Dermis blood vessel endothelial cell (primary cell): ENCODE results near the gene VWA5B2. TPM values are rescaled to one million over a fixed set of nuclear protein-coding genes. Genes with fewer than 3 reads are reported as not detected.

Experiments
- DNase-seq: peaks from one replicate; pipeline ENCODE4 v3.0.0; 2010
- total RNA-seq: library from RNA; depleted of rRNA; stranded (reverse); fragments of >200 nt; gene quantifications from 2 replicates; pipeline ENCODE4 v1.2.3, GENCODE V29; 2014

Gene VWA5B2
- 0.05 and 0.17 TPM in 2 replicates for total RNA-seq

DNA sequence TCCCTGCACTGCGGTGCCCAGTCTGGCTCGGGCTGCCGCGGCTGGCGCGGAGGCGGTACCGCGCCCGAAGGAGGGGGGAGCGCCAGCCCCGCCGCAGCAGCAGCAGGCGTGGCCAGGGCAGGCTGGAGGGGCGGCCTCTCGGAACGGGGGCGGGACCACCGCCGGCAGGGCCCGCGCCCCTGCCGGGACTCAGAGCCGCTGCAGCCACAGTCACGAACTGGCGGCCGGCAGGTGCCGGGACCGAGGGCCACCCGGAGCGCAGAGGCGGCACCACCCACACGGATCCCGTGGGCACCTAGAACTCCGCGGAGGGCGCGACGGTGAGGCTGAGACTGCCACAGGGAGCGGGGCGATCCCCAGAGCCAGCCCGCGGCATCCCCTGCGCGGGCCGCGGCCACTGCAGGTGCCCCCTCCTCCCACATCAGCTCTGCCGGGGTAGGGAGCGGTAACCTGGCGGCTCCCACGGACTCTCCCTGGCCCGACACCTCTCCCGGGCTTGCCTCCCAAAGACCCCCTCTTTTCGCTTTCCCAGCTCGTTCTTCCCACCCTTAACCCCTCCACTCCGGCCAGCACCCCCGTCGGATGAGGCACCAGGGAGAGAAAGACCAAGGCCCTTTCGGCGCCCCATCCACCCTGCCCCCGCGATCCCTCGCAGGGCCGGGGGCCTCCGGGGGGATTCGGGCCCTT lies at the start of gene VWA5B2:
VWA5B2 (plus strand) TSS at position 192 of the 687 bp plus-strand sequence. CDS start 944 bp downstream, outside the sequence.
- peak; percentile 64 for DNase-seq

DNA sequence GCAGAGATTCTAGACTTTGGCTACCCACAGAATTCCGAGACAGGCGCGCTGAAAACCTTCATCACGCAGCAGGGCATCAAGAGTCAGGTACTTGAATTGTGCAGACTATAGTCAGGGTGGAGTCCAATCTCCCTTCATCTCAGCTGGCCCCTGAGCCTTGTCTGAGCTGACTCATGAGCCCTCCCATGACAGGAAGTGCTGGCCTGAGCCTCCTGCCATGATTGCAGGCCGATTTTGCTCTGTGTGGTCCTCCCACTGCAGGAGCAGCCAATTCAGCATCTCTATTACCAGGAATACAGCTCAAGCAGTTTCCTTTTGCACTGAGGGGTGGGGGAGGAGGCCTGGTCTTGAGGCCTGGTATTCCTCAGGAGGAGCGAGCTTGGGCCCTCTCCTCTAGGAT lies 49.2 kb upstream of the VWA5B2 start:
- DNase-seq, result peak; percentile 72

GRCh38 chr3:184181596-184181995 lies 47.8 kb upstream of the VWA5B2 start:
- no peak for DNase-seq

- no peak for DNase-seq
Observed at GRCh38 chr3:184183679-184184078, 45.7 kb upstream of the VWA5B2 start.

DNA sequence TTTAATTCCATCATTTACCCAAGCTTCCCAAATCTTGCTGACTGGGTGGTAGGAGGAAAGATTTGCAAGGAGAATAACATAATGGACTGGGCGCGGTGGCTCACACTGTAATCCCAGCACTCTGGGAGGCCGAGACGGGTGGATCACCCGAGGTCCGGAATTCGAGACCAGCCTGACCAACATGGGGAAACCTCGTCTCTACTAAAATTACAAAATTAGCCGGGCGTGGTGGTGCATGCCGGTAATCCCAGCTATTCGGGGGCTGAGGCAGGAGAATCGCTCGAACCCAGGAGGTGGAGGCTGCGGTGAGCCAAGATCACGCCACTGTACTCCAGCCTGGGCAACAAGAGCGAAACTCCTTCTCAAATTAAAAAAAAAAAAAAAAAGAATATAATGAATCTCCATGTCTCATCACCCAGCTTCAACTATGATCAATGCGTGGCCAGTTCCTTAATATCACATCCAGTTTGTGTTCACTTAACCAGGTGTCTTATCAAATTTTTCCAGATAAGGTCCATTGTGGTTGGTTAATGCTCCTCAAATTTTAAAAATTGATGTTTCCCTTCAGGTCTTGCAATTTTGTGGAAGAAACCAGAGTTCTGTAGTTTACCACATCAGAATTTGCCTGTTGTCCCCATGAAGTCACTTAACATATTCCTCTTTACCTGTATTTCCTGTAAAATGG lies 44.7 kb upstream of the VWA5B2 start:
- DNase-seq, result no peak

DNA sequence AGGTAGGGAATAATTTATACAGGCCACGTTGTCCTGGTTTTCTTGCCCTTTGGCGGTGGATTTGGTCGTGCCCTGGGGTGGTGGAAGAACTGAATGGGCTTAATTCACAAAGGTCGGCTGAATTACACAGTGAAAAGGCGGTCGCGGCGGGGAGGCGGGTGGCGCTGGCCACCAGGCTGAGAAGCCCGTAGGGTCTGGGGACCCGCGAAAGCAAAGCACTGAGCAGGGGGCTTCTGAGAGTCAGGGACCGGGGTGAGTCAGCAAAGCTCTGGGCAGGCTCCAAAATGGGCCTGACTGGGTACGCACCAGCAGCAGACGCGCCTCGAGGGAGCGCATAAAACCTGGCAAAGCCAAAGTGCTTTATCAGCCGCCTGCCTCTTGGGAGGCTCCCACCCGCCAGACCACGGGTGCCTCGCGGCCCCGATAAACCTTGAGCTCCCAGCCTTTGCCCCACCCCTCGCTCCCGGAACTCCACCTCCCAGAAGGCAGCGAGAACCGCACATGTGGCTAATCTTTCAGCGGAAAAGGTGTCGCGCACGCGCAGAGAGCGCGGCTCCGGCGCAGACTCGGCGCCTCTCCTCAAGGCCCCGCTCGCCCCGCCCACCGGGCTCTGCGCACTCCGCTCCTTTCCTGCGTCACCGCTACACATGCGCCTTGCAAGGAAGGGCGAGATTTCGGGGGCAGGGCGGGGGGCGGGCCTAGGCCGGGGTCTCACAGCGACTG lies 43.8 kb upstream of the VWA5B2 start:
- DNase-seq, result peak; percentile 100

DNA sequence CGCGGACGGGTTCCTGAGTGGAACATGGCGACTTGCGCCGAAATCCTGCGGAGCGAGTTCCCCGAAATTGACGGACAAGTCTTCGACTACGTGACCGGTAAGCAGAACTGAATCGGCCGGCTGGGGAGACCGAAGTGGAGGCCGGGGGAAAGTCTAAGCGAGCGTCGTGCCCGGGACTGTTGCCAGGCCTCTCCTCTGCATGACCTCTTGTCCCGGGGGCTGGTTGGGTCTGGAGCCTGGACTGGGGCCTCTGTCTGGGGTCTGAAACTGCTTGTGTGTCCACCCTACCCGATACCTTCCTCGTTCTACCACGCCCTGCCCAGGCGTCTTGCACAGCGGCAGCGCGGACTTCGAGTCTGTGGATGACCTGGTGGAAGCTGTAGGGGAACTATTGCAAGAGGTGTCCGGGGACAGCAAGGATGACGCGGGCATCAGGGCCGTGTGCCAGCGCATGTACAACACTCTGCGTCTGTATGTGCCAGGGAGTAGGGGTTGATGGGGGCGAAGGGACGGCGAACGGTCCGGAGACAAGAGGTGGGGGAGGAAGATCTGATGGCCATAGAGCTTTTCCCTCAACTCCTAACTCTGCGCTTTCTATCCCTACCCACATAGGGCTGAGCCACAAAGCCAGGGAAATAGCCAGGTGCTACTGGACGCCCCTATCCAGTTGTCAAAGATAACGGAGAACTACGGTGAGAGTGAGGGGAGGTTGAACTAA lies 43.0 kb upstream of the VWA5B2 start, which contains the start of gene ABCF3:
ABCF3 (plus strand) TSS at position 16 of the 718 bp plus-strand sequence; CDS start at position 25, 9 bp downstream.
- DNase-seq, result peak; percentile 56

DNA sequence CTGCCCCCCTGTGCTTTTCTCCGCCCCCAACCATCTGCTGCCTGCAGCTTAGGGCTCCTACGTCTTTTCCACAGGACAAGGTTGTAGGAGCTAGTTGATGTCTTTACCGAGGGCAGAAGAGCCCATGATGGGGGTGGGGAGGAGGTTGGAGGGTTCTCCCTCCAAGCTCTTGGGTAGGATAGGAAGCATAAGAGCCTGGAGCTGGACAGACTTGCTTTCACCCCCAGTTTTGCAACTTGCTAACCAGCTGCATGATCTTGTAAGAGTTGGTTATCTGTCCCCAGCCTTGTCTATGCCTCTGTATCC lies 42.5 kb upstream of the VWA5B2 start:
- peak; percentile 13 for DNase-seq

DNA sequence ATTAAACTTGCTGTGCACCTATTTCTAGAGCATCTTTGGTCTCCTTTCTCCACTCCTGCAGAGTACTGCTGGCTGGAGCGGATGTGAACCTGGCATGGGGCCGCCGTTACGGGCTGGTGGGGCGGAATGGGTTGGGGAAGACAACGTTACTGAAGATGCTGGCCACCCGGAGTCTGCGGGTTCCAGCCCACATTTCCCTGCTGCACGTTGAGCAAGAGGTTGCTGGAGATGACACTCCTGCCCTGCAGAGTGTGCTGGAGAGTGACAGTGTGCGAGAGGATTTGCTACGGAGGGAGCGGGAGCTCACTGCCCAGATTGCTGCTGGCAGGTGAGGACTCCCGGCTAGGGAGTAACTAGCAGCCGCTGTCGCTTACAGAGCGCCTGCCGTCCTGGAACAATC lies 41.3 kb upstream of the VWA5B2 start:
- no peak for DNase-seq

- DNase-seq, result no peak
Observed at GRCh38 chr3:184189421-184189820, 40.0 kb upstream of the VWA5B2 start.

- DNase-seq, result no peak
Observed at GRCh38 chr3:184192889-184193288, 36.5 kb upstream of the VWA5B2 start.

- no peak for DNase-seq
Observed at GRCh38 chr3:184193991-184194539, 35.3 kb upstream of the VWA5B2 start.

DNA sequence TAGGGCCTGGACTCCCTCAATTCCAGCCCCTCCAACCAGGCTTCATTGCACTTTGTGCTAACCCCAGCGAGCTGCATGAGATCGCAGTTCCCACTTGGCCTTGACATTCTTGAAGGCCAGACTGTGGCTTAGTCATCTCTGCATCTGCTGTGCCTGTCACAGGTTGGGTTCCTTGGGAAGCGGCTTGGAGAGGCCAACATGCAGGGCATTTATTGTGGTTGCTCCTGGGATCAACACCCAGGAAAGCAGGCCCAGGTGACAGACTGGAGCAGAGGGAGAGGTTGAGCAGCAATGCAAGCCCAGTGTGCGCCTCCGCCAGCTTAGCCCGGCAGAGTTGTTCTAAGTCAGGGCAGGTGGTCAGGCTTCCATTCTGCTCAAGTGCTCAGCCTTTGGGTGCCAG lies 32.8 kb upstream of the VWA5B2 start:
- DNase-seq, result no peak

- no peak for DNase-seq
Observed at GRCh38 chr3:184198509-184198908, 30.9 kb upstream of the VWA5B2 start.

DNA sequence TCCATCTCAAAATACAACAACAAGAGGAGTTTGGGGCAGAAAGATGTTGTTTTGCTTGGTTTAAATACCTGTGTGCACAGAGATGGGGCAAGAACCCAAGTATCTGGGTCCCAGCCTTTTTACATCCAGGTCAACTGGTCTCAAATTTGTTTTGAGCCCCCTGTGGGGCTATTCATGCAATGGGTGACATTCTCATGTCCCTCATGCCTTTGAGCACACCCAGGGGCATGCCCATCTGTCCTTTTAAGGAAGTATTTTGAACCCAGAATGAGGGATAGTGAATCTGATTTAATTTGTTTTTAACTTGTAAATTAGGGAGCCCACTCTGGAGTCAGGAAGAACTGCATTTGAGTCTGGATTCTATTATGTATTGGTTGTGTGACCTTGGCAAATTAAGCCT lies 28.6 kb upstream of the VWA5B2 start:
- DNase-seq, result no peak

- DNase-seq, result no peak
Observed at GRCh38 chr3:184203526-184203925, 25.9 kb upstream of the VWA5B2 start.

GRCh38 chr3:184209146-184209923 lies 20.1 kb upstream of the VWA5B2 start:
- DNase-seq, result no peak

- no peak for DNase-seq
Observed at GRCh38 chr3:184211297-184211696, 18.1 kb upstream of the VWA5B2 start.

GRCh38 chr3:184211718-184212117 lies 17.7 kb upstream of the VWA5B2 start:
- DNase-seq, result no peak

DNA sequence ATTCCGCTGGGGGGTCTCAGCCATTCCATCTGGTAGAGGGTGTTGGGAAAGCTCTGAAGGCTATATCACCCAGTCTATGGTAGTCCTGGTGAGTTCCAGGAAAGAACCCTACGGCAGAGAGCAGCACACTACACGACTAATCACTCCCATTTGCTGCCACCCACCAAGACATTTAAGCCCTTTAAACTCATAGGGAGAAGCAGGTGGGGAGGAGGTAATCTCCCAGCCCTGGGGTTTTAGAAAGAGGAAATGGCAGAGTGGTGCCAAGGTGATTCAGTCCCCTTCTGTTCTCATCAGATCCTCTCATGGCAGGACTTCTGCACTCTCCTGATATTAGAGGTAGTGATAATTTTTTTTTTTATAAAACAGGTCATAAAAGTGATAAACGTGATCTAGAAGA lies 10.6 kb upstream of the VWA5B2 start:
- DNase-seq, result no peak

GRCh38 chr3:184222521-184222920 lies 6.9 kb upstream of the VWA5B2 start:
- no peak for DNase-seq

GRCh38 chr3:184223946-184224345 lies 5.4 kb upstream of the VWA5B2 start:
- no peak for DNase-seq
